ENCODE results near the gene PIK3IP1.
A peak's percentile ranks its signal among the peaks of the same experiment; 100 is the strongest.

PIK3IP1 gene

DNA sequence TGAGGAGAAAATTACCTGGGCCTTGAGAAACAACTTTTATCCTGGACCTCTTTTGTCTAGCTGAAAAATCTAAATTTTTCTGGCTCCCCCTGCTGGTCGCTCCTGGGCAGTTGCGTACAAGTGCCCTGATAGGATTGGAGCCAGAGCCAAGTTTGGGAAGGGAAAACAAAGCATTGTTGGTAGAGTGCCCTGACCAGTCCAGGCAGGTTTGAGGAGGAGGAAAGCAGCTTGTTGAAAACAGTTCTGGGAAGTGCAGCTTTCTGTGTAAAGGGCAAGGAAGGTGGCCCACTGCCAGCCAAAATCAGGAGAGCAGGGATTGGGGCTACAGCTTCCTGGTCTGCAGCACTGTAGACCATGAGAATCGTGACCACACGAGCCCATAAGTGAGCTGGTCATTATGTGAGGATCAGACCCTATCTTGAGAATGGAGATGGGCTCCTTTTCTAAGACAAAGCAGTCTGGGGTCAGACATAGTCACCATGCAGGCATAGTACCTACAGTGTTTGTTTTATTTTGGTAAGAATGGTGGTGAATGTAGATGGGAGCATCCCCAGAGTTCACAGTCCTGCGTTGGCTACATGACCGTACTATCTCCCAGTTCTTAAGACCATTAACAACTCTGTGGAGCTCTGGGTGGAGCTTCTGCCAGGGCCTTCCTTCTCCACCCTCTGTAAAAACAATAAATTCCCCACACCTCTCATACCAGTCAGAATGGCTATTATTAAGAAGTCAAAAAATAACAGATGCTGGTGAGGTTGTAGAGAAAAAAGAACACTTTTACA, 21.3 kb upstream of the PIK3IP1 start:
- DNase-seq (ENCODE audit: low spot score) = peak; percentile 38

DNA sequence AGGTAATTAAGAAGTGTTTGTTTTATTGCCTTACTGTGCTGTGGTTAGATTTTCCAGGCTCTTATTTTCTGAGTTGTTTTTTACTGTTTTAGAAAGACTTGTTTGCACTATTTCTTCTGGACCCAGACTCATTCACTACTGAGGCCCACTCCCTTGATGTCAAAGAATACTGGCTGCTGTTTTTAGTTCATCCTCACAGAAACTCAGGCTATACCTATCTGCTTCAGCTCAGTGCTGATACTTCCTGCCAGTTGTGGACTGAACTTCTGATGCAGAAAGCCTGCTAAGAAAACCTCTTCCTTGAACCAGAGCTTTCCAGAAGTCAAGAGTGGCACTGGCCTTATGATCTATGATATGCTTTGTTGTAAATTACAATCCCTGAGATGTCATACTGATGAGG, 15.9 kb upstream of the PIK3IP1 start:
- no peak for DNase-seq (ENCODE audit: low spot score)

DNA sequence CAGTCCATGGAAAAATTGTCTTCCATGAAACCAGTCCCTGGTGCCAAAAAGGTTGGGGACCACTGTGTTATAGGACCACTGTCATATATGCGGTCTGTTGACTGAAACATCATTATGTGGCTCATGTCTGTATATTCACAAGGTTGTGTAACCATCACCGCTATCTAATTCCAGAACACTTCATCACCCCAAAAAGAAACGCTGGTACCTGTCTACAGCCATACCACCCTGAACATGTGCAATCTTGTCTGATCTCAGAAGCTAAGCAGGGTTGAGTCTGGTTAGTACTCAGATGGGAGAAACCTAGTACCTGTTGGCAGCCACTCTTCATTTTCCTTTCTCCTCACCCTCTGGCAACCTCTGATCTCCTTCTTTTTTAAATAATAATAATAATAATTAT, 12.9 kb upstream of the PIK3IP1 start:
- no peak for DNase-seq (ENCODE audit: low spot score)

DNA sequence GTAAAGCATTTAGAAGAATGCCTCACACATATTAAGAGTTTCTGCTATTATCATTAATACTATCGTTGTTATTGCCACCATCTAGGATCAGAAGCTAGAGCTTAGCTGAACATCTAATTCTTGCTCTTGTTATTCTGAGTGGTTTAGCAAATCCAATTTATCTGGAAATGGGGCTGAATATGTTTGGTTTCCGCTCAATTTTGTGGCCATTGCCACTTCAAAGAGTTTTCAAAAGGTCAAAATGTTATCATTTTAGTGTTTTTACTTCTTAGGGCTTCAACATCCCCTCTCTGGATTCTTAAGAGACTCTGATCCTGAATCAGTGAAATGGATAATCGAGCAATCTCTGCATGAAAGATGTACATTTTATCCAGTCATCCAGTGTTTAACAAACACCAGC, 10.2 kb upstream of the PIK3IP1 start:
- DNase-seq (ENCODE audit: low spot score) = no peak

DNA sequence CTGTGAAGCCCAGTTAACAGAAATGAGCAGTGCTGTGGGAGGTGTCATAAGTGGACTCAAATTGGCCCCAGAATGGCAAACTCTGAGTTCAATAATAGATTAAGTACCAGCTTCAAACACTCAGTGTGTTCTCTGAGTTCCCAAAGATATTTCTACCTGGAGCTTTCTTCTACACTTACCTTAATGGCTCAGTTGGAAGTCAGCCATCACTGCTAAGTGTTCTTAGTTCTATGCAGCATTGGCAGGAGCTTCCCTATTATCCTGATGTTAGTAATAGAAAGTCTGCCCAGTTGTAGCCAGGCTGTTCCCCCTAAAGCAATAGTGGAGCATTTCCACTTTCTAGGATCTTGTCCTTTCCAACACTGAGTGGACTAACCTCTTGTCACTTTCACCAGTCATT, 9.7 kb upstream of the PIK3IP1 start:
- DNase-seq (ENCODE audit: low spot score) = no peak

DNA sequence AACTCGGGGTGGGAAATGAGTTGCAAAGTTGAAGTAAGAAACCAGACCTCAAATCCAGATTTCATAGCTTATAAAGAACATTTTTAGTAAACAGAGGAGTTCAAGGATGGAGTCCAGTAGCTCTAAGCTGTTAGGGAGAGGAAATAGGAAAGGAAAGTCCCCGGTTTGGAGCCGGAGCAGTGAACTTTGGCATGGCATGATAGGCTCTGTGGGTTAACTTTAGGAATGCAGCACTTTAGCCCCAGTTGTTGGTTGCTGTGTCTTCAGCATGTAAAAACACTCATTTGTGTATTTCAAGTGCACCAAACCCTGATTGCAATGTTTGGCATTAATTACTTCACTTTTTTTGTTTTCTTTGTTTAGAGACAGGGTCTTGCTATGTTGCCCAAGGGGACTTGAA, 8.6 kb upstream of the PIK3IP1 start:
- no peak for DNase-seq (ENCODE audit: low spot score)

DNA sequence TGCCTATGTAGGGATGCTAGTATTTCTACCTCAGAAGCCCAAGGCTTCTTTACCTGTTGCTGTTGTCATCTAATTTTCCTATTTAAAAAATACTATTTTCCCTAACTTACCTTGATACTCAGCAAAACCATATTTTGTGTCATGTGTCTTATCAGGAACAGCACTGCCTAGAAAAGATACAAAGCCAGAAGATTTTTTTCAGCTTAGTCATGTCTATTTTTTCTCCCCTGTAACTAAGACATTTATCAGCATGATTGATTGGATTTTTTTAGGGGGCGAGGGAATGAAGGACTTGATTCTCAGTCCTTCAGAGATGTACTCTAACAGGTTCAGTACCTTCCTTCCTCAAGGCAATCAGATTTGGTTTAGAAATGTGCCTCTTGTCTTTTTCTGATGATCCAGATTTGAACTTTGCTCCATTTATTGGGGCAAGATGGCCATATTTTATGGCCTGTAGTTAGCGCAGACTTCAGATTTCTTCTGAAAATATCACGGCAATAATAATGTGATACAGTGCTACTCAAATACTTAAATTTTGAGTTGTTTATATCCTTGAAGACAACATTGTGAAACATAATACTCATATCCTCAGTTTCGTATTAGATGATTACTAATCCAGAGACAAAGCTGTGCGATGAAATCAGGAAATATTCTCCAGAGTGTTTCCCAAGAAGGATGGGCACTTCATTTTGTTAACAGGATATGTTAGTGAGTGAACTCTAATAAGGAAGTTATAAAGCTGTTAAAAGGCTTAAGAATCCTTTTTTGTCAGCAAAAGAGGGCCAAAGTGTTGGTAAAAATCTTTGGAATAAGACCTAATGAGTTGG, 3.8 kb upstream of the PIK3IP1 start:
- DNase-seq (ENCODE audit: low spot score) = no peak

DNA sequence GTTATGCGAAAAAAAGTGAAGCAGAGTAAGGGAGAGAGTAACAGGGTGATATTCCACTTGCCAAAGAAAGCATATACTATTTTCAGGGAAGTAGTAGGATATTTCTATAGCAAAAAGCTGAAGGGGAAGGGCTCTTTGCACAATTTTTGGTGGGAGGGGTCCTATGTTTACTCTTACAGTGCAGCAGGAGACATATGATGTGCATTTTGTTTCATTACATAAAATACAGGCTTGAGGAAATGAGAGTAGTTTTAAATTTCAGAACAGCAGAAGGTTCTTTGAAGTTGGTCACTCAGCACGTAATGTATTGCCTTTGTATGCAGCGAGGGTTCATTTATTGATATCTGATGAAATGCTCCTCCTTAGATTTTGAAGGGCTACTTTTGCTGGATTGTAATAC, 3.1 kb upstream of the PIK3IP1 start:
- no peak for DNase-seq (ENCODE audit: low spot score)

DNA sequence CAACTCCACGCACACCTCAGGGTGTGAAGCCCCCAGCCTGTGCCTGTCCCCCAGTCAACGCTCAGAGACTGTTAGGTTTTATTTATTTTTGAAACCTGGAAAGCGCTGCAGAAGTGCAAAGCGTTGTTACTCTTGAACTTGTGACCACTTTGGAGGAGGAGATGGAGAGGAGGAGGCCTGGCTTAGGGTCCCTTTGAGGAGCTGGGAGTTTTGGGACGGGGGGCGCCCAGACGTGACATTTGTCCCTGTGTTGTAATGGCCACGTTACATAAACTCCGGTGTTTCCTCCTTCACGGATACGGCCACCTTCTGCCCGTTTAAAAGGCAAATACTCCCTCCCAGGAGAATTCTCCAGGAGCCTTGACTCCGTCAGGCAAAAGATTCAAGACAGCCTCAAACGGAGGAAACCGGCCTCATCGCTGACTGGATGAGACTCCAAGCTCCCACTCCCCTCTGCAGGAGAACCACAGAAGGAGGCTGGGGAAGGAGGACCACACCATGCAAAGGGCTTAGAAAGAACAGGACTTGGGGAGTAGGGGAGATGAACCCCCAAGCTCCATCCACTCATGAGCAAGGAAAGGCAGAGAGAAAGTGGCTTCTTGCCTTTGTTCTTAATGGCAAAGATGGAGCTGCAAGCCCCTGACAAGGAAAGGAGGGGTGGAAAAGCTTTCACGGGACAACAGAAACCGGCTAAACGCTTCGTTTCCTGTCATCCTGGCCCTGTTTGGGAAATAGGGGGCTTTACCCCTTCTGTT, 630 bp downstream of the PIK3IP1 start:
- DNase-seq (ENCODE audit: low spot score) = peak; percentile 57

DNA sequence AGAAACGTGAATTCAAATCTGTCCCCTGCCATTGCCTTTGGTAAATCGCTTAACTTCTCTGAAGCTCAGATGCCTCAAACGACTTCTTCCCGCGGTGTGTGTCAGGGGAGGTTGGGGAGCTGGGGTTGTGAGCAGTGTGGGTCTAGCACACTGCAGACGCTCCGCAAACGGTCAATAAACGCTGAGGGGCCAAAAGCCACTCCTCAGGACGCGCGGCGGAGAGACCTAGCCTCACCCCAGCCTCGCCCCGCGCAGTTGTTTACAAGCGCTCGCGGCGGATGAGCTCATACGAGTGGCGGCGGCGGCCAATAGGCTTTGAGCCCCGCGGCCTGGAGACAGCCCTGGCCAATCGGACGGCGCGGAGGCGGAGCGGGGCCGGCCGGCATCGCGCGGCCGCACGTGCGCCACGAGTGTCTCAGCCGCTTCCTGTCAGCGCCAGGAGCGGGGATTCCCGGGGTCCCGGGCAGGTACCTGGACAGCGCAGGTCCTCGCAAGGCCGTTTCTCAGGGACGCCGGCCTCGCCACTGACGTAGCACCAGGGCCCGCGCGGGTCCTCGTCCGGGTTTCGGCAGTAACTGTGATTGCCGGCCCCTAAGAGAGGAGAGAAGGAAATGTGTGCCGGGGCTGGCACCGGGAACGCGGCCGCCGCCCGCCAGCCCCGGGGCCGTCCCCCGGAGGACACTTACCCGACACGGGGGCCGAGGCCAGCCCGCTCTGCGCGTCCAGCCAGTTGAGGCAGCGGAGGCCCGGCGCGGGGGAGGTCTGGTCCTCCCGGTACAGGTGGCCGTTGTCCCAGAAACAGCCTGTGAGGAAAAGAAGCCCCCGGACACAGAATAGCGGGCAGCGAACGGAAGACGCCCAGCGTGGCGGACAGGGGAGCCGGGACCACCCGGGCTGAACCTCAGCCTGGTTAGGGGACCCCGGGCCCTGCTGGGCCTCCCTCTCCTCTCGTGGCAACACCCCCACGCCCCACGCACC, 1.5 kb downstream of the PIK3IP1 start:
- peak; percentile 87 for DNase-seq (ENCODE audit: low spot score)

DNA sequence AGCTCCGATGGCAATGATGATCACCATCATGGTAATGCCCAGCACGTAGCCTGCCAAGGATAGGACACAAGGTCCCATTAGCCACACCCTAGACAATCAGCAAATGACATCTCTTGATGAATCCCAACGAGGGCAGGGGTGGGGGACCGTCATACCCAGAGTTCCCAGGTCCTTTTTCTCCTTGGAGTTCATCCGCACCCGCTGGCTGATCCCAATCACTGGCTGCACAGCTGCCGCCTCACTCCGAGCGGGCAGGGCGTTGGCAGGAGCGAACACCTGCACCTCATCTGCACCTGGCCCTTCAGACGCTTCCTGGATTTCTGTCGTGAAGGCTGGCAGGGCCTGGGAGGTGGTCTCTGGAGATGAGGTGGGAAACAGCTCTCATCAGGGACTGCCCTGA, 2.9 kb downstream of the PIK3IP1 start:
- DNase-seq (ENCODE audit: low spot score) = no peak

DNA sequence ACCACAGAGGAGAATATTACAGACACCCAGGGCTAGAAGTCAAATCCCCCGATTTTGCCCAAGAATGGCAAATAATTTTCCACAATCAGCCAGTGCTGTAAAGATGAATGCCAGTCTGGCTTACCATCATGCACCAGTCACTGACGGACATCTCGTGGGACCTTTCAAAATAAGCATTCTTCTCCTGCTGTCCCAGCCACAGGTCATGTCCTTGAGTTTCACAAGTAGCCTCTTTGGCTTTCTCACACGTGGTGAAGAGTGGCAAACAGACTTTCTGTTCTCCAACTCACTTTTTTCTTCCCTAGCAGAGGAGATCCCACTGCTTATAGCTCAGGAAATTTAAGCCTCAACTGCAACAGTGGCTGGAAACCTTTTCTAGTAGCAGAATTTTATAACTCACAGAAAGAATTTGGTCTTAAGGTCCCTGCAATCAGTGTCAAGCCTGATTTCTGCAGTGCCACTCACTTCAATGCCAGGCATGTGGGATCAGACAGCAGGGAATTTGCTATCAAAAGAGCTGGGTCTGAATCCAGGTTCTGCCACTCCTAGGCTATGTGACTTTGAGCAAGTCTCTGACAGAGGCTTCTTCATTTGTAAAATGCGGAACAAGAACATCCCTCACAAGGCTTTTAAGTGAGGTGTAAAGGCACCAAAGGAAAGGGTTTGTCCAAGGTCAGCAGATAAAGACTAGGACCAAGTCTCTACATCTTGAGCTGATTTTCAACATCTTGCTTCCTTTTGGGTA, 3.6 kb downstream of the PIK3IP1 start:
- DNase-seq (ENCODE audit: low spot score) = no peak

DNA sequence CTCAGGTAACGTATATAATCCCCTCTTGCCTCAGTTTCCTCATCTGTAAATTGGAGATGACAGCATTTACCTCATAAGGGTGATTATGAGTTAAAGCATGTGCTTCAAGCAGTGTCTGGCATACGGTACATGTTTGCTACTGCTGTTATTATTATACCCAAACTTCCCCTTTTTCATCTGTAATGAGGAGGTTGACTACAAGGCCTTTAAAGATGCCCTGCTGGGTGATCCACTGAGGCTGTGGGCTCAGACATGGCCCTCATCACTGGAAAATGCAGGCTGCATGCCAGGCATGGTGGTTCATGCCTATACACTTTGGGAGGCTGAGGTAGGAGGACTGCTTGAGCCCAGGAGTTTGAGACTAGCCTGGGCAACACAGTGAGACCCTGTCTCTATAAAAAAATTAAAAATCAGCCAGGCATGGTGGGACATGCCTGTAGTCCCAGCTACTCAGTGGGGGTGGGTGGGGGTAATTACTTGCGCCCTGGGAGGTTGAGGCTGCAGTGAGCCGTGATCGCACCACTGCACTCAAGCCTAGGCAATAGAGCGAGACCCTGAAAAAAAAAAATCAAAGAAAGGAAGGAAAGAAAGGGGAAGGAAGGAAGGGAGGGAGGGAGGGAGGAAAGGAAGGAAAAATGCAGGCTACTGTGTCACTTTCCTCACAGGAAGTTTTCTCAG, 4.3 kb downstream of the PIK3IP1 start:
- DNase-seq (ENCODE audit: low spot score) = no peak

DNA sequence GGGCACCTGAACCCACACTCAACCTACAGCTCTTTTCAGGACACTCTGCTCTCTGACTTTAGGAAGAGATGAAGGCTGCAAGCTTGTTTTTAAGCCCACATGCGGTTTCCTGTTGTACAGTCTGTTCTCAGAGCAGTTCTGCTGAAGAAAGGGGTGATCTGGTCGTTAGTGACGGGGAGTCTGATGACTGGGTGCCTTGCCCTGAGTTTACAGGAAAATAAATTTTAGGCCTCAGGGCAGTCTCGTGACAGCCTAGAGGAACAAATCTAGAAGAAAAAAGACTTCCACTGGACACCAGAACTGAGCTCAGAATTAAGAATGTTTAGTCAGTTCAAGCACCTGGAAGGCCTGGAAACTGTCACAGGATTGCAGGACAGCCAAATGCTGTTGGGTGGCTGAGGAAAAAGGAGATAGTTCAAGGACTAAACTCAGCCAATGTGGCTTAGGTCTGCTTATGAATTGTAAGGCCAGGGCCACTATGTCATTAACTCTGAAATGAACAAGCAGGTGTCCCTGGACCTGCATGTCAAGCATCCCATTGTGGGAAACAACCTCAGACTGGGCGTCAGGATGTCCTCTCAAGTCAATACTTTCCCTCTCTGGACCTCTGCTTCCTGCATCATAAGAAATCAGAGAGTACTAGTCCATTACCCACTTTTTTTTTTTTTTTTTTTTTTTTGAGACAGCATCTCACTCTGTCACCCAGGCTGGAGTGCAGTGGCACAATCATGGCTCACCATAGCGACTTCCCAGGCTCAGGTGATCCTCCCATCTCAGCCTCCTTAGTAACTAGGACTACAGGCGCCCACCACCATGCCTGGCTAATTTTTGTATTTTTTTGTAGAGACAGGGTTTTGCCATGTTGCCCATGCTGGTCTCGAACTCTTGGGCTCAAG, 5.7 kb downstream of the PIK3IP1 start:
- DNase-seq (ENCODE audit: low spot score) = no peak

DNA sequence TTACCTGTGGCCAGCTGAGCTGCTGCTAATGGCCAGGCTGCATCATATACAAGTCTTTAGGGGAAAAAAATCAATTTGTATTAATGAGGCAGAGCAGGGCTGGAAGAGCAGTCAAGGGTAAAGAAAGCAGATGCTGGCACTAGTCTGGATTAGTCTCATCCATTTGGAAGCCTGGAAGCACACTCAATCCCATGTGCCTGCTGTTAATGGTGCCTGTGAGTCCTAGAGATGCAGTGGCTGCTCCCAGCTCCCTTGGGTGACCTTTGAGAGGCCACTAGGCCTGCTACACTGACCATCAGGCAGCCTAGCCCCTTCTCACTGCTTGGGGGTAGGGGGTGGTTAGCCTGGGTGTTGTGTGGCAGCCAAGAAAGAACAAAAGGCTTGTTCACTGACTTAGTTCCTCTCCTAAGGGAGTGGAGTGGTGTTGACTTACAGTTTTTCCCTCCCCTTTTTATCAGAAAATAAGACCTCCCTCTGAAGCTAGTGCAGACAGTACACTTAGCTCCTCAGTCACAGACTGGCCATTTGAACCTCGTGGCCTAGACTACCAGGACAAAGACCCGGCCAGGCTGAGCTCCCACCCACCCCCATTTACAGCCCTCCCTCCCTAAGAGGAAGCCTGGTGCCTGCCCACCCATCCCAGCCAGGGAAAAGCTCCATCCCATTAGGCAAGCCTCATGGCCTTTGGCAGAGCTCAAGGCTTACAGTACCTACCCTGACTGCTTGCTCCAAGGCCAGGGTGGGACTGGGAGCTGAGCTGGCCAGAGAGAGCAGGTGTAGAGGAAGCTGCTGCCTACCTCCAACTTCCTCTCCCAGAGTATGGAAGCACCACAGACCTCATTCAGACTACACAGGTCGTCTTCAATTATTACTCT, 7.8 kb downstream of the PIK3IP1 start:
- DNase-seq (ENCODE audit: low spot score) = no peak

DNA sequence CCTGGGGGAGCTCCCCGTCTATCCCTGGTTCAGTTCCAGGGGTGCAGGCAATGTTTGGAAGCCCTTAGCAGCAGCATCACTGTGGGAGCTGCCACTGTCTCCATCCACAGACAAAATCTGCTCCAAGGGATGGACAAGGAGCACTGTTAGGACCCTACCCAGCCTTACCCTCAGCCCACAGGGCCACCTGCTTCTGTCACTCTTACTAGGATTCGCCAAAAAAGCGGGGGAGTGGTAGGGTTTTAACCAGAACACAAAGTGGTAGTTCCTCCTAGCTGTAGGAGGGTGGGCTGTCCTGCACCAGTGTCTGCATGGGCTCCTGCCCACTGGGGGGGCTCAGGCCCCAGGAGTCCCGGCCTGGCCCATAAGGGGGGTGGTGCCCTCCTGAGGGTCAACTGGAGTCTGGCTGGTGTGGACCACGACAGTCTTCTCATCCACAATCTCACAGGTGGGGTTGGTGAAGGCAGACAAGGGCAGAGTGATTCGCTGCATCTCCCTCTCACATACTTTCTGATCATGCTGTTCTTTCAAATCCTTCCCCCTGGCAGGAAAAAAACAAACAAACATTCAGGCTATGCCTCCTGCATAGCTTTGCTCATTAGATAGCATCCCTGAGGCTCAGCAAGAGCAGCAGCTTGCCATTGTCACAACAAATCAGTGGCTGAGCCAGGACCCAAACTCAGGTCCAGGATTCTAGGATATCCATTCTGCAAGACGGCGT, 9.4 kb downstream of the PIK3IP1 start:
- no peak for DNase-seq (ENCODE audit: low spot score)

DNA sequence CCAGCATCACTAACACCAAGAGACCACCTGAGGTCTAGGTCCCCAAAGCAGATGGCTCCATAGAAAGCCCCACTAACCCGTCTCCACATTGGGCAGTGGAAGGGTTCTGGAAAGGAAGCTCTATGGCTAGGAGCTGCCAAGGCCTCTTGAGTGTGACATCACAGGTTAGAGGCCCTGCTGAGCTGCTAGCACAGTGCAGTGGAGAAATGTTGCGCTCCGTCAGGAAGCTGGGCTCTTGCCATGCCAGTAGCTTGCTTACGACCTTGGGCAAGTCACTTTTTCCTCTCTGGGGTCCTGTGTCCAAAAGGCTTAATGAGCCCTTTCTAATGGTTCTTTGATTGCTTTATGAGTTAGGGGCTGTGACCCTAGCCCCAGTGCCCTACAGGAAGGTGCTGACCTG, 10.6 kb downstream of the PIK3IP1 start:
- DNase-seq (ENCODE audit: low spot score) = no peak

Data from SK-N-DZ (cell line).